HG03064 (cell line): Measurements from ENCODE around the gene C1QTNF4.
"Not testable (repeated sequence)": the region's sequence is repeated elsewhere in the genome, so short reads cannot be mapped to it uniquely, and the experiment has no call there.

Experiments
- ATAC-seq: cut with Tn5 transposase; IDR thresholded peaks from one replicate; pipeline ENCODE4 v1.9.1; 2021; ENCODE audit warnings: low read depth; ENCODE audit not compliant: unreplicated experiment

The C1QTNF4 gene

GRCh38 chr11:47570651-47571356 lies 23.4 kb downstream of the C1QTNF4 start:
- ATAC-seq = no peak

GRCh38 chr11:47569646-47570045 lies 24.6 kb downstream of the C1QTNF4 start:
- ATAC-seq = no peak

GRCh38 chr11:47566149-47566698 lies 28.0 kb downstream of the C1QTNF4 start:
- no peak for ATAC-seq

- ATAC-seq = peak; percentile 91
Measured at GRCh38 chr11:47565340-47566148, 28.7 kb downstream of the C1QTNF4 start, which contains the start of gene PTPMT1. Gene PTPMT1, plus strand, starts transcription at chr11:47565599. Its CDS starts 24 bp downstream, at chr11:47565623.

GRCh38 chr11:47564933-47565339 lies 29.3 kb downstream of the C1QTNF4 start:
- ATAC-seq = no peak

- not testable (repeated sequence) for ATAC-seq
Measured at GRCh38 chr11:47564366-47564765, 29.8 kb downstream of the C1QTNF4 start.

- not testable (repeated sequence) for ATAC-seq
Measured at GRCh38 chr11:47562393-47562792, 31.8 kb downstream of the C1QTNF4 start.

GRCh38 chr11:47560426-47560825 lies 33.8 kb downstream of the C1QTNF4 start:
- ATAC-seq = no peak

GRCh38 chr11:47558695-47559094 lies 35.5 kb downstream of the C1QTNF4 start:
- no peak for ATAC-seq

GRCh38 chr11:47557004-47557403 lies 37.2 kb downstream of the C1QTNF4 start:
- ATAC-seq = not testable (repeated sequence)

- ATAC-seq = peak; percentile 23
Measured at GRCh38 chr11:47553406-47553743, 40.8 kb downstream of the C1QTNF4 start.

- peak; percentile 87 for ATAC-seq
Measured at GRCh38 chr11:47552566-47553405, 41.4 kb downstream of the C1QTNF4 start, which contains the start of gene CELF1. Gene CELF1, minus strand, starts transcription at chr11:47553132. Its CDS starts 53,609 bp downstream, at chr11:47499523.

GRCh38 chr11:47552056-47552565 lies 42.1 kb downstream of the C1QTNF4 start:
- ATAC-seq = no peak

GRCh38 chr11:47551086-47551485 lies 43.1 kb downstream of the C1QTNF4 start:
- no peak for ATAC-seq

- no peak for ATAC-seq
Measured at GRCh38 chr11:47550288-47551047, 43.7 kb downstream of the C1QTNF4 start.

- ATAC-seq = not testable (repeated sequence)
Measured at GRCh38 chr11:47546274-47546673, 47.9 kb downstream of the C1QTNF4 start.

GRCh38 chr11:47545298-47545697 lies 48.9 kb downstream of the C1QTNF4 start:
- no peak for ATAC-seq

GRCh38 chr11:47541070-47541469 lies 53.1 kb downstream of the C1QTNF4 start:
- ATAC-seq = no peak

- no peak for ATAC-seq
Measured at GRCh38 chr11:47539681-47540039, 54.6 kb downstream of the C1QTNF4 start.
